ENCODE measurements around the gene GPR61.

The GPR61 gene

DNA sequence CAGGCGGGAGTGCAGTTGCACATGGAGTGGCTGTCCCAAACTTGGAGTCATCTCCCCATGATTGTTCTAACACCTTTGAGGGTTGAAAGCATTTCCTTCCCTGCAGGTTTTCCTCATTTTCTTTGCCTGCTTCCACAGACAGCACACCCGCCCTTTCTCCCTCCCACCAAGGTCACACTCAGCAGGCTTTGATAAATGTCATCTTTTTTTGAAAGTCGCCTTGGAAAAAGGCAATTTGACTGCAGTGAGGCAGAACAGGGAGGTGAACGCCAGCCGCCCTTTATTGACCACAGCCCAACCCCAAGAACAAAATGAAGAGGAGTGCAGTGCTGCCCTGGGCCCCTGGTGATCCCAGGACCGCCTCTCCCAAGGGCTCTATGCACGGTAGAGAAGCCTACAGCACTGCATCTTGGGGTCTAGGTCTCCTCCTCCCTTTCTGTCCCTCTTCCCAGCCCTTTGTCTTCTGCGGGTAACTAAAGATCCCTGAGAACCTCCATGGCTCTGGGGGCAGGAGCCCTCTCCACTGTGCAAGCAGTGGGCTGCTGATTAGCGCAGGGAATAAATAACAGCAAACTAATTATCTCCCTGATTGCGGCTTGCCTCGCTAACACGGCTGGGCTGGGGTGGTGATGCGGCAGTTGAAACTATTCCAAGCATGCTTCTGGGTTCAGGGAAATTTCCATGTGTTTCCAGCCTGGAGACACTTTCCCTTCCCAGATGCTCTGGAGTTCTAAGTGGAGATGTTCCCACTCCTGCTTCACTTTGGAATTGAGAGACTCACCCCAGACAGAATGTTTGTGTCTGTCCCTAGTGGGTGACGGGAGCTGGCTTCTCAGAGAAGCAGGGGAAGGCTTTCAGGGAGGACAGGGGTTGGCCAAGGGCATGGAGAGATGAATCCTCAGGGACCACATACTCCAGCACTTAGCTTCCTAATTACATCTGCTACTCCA lies 18.4 kb upstream of the GPR61 start:
- no peaks in the 10 kb centered on the region for H3F3A ChIP-seq (ENCODE audit: insufficient read depth)
- no peak overlapping the region for H2AFZ ChIP-seq (ENCODE audit: low read depth, low read length, severe bottlenecking)
- no peak overlapping the region for H3K9ac ChIP-seq (ENCODE audit: low read length)
- H4K20me1 ChIP-seq (ENCODE audit: low read depth, low read length): no peaks in the 10 kb centered on the region
- H3K9me2 ChIP-seq (replicated peaks; ENCODE audit: insufficient read depth, low read length): no peaks in the 10 kb centered on the region
- no peaks in the 10 kb centered on the region for H3K79me2 ChIP-seq (ENCODE audit: insufficient read depth, low read length)
- H3K4me2 ChIP-seq (ENCODE audit: low read depth, low read length, poor library complexity, severe bottlenecking): no peak overlapping the region
- no peak for TF ChIP-seq EZH2phosphoT487 (conservative IDR thresholded peaks at IDR 0.05; ENCODE audit: low read length)
- TF ChIP-seq, protein P1, sequence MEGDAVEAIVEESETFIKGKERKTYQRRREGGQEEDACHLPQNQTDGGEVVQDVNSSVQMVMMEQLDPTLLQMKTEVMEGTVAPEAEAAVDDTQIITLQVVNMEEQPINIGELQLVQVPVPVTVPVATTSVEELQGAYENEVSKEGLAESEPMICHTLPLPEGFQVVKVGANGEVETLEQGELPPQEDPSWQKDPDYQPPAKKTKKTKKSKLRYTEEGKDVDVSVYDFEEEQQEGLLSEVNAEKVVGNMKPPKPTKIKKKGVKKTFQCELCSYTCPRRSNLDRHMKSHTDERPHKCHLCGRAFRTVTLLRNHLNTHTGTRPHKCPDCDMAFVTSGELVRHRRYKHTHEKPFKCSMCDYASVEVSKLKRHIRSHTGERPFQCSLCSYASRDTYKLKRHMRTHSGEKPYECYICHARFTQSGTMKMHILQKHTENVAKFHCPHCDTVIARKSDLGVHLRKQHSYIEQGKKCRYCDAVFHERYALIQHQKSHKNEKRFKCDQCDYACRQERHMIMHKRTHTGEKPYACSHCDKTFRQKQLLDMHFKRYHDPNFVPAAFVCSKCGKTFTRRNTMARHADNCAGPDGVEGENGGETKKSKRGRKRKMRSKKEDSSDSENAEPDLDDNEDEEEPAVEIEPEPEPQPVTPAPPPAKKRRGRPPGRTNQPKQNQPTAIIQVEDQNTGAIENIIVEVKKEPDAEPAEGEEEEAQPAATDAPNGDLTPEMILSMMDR (IDR thresholded peaks at IDR 0.05; ENCODE audit: insufficient read depth, low read length, poor library complexity, severe bottlenecking): no peak
- H3K27me3 ChIP-seq (ENCODE audit: low read length): no peaks in the 10 kb centered on the region
- no peak overlapping the region for H3K4me3 ChIP-seq (ENCODE audit: insufficient read depth, low read length, poor library complexity, severe bottlenecking)
- no peak overlapping the region for H3K27ac ChIP-seq (ENCODE audit: low read depth, low read length)
- no peaks in the 10 kb centered on the region for H3K36me3 ChIP-seq (ENCODE audit: low read length)
- no peaks in the 10 kb centered on the region for H3K9me3 ChIP-seq (ENCODE audit: insufficient read depth, low read length)

DNA sequence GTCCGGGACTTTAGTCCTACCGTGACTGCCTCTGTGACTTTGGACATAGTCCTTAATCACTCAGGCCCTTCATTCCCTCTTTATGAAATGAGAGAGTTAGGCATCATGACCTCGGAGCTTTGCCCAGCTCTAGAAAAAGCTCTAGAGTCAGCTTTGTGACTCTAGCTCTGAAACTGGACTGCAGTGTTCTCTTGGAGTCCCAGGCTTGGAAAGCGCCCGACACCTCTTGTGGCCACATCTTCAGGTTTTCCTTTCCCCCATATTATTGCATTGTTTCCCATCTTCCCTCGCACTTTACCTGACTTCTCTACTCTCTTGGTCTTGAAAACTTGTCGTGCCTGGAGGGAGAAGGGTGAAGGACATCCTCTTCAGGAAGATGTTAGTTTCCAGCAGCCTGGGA lies 17.6 kb upstream of the GPR61 start:
- Histone ChIP-seq H3K9me3 (ENCODE audit: insufficient read depth, low read length) (no peaks in the 10 kb centered on the region), H3K27me3 (ENCODE audit: low read length) (no peaks in the 10 kb centered on the region), H3K9ac (ENCODE audit: low read length) (no peak overlapping the region), H4K20me1 (ENCODE audit: low read depth, low read length) (no peaks in the 10 kb centered on the region), H3K4me3 (ENCODE audit: insufficient read depth, low read length, poor library complexity, severe bottlenecking) (no peak overlapping the region), H2AFZ (ENCODE audit: low read depth, low read length, severe bottlenecking) (no peak overlapping the region), H3K9me2 (replicated peaks; ENCODE audit: insufficient read depth, low read length) (no peaks in the 10 kb centered on the region), H3K4me2 (ENCODE audit: low read depth, low read length, poor library complexity, severe bottlenecking) (no peak overlapping the region), H3K79me2 (ENCODE audit: insufficient read depth, low read length) (no peaks in the 10 kb centered on the region), H3K27ac (ENCODE audit: low read depth, low read length) (no peak overlapping the region), H3F3A (ENCODE audit: insufficient read depth) (no peaks in the 10 kb centered on the region), H3K36me3 (ENCODE audit: low read length) (no peaks in the 10 kb centered on the region)
- TF ChIP-seq, protein P1 (IDR thresholded peaks at IDR 0.05; ENCODE audit: insufficient read depth, low read length, poor library complexity, severe bottlenecking): no peak
- no peak for TF ChIP-seq EZH2phosphoT487 (conservative IDR thresholded peaks at IDR 0.05; ENCODE audit: low read length)

- Histone ChIP-seq H3K4me2 (ENCODE audit: low read depth, low read length, poor library complexity, severe bottlenecking) (no peak overlapping the region), H3K36me3 (ENCODE audit: low read length) (no peaks in the 10 kb centered on the region), H3K27me3 (ENCODE audit: low read length) (no peaks in the 10 kb centered on the region), H2AFZ (ENCODE audit: low read depth, low read length, severe bottlenecking) (no peak overlapping the region), H4K20me1 (ENCODE audit: low read depth, low read length) (no peaks in the 10 kb centered on the region), H3K79me2 (ENCODE audit: insufficient read depth, low read length) (no peaks in the 10 kb centered on the region), H3K4me3 (ENCODE audit: insufficient read depth, low read length, poor library complexity, severe bottlenecking) (no peak overlapping the region), H3K27ac (ENCODE audit: low read depth, low read length) (no peak overlapping the region), H3K9me2 (replicated peaks; ENCODE audit: insufficient read depth, low read length) (no peaks in the 10 kb centered on the region), H3K9me3 (ENCODE audit: insufficient read depth, low read length) (no peaks in the 10 kb centered on the region), H3F3A (ENCODE audit: insufficient read depth) (no peaks in the 10 kb centered on the region), H3K9ac (ENCODE audit: low read length) (no peak overlapping the region)
- TF ChIP-seq, protein P1 (IDR thresholded peaks at IDR 0.05; ENCODE audit: insufficient read depth, low read length, poor library complexity, severe bottlenecking): no peak
- TF ChIP-seq EZH2phosphoT487 (conservative IDR thresholded peaks at IDR 0.05; ENCODE audit: low read length): no peak
These were observed 16.0 kb upstream of the GPR61 start for GRCh38 chr1:109523706-109524105.

Data from SU-DHL-6 (cell line).